Ramos (cell line): Measurements from ENCODE around the gene GULP1.
"Not testable (repeated sequence)": the region's sequence is repeated elsewhere in the genome, so short reads cannot be mapped to it uniquely, and the experiment has no call there.

Experiments used
- in situ Hi-C: fragments of 300-500 bp; cut with MboI; formaldehyde crosslinking; loops from one replicate; pipeline ENCODE4 v1.14.3; 2022; ENCODE audit warnings: low sequenced_read_pairs; ENCODE audit not compliant: unreplicated experiment

Gene GULP1

DNA sequence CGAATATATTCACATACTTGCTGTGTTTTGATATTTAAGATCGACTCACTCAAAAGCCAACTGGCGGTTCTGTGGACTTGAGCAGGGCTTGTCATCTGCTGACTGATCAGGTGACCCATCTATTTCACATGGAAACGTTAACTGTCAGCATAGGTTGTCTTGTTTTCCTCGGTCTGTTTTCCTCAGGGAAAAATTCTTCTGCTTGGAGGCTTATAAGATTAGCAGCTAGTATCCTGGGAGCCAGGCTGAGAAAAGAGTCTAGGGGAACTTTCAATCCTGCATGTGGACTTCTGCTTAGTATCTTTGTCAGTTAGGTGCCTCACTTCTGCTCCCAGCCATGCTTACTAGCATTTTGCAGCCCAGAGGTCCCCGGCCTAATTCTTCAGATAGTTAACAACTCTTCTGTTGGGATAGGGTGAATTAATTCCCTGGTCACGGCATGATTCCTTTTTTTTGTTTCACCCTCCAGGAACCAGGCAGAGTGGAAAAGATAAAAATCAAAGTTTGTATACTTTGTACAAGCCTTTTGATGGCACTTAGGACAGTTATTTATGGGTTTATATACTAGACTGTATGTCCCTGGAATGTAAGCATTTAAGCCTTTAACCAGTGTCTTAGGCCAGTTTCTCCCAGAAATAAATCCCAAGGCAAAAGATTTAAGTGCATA lies 226.0 kb downstream of the GULP1 start:
- in situ Hi-C loops = loop anchor here (25.0 kb wide), 1 partner anchor 895 kb away; no protein-coding TSS in a partner anchor

GRCh38 chr2:188518381-188518780 lies 226.7 kb downstream of the GULP1 start:
- in situ Hi-C loops = loop anchor here (25.0 kb wide), 1 partner anchor 894 kb away; no protein-coding TSS in a partner anchor

- in situ Hi-C loops = loop anchor here (25.0 kb wide), 1 partner anchor 893 kb away; no protein-coding TSS in a partner anchor
Measured at GRCh38 chr2:188519136-188519535, 227.5 kb downstream of the GULP1 start.

GRCh38 chr2:188522517-188522916 lies 230.8 kb downstream of the GULP1 start:
- in situ Hi-C loops = loop anchor here (25.0 kb wide), 1 partner anchor 890 kb away; no protein-coding TSS in a partner anchor

GRCh38 chr2:188523919-188524318 lies 232.2 kb downstream of the GULP1 start:
- in situ Hi-C loops = loop anchor here (25.0 kb wide), 1 partner anchor 888 kb away; no protein-coding TSS in a partner anchor

GRCh38 chr2:188524519-188525113 lies 232.9 kb downstream of the GULP1 start:
- in situ Hi-C loops = loop anchor here (25.0 kb wide), 1 partner anchor 888 kb away; no protein-coding TSS in a partner anchor

DNA sequence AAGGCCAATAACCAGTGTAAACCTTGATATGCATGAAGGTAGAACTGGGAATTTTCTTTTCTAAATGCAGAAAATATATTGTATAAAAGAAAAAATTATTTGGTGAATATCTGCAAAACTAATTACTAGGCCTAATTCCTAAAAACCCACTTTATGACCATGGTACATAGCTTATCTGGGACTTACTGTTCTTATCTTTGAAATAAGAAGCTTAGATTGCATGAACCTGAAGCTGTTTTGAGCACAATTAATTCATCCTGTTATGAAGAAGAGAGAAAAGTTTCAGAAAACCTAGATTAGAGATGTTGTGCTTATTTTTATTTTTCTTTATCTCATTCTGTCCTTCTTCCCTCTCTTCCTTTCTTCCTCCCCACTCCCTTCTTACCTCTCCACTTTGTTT lies 235.0 kb downstream of the GULP1 start:
- in situ Hi-C loops = no loop called here

DNA sequence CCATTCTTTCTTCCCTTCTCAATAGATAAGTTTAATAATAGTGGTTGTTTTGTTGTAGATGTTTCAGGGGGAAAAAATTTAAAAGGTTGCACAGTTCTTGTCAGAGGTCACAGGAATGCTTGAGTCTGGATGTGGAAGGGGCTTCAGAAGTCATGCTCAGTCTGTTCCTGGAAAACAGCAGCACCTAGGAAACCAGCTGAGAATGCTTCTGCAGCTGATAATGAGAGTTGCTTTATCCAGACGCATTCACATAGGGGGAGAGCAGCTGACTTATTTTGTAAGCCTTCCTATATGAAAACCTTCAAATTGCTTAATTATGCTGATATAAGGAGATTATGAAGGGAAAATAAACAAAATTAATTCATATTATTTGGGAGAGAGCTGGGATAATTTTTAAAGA lies 235.5 kb downstream of the GULP1 start:
- in situ Hi-C loops = no loop called here

DNA sequence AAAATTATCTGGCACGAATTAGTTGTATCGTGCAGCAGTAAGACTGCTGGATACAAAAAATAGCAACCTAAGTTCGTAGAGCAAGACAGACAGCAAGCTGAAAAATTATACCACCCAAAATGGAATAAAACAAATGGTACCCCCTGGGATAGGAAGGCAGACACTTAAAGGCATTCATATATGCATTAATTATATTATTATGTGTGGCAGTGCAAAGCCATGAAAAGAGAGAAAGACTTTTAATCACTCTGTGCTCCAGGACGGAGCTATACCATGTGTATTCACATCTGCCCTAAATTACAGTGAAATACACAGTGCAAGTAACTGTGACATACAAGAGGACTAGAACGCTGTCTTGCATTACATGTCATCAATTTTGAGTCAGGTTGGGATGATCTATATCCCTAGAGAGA lies 235.9 kb downstream of the GULP1 start:
- in situ Hi-C loops = no loop called here

- in situ Hi-C loops = no loop called here
Measured at GRCh38 chr2:188529710-188530109, 238.0 kb downstream of the GULP1 start.

- in situ Hi-C loops = no loop called here
Measured at GRCh38 chr2:188534875-188535274, 243.2 kb downstream of the GULP1 start.

DNA sequence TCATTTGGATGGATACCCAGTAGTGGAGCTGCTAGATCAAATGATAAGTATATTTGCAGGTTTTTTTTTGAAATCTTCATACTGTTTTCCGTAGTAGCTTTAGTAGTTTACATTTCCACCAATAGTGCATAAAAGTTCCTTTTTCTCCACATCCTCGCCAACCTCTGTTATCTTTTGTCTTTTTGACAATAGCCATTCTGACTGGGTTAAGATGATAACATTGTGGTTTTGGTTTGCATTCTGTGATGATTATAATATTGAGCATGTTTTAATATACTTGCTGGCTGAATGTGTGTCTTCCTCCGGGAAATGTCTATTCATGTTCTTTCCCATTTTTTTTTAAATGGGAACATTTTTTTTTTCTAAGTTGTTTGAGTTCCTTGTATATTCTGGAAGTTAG lies 260.0 kb downstream of the GULP1 start:
- in situ Hi-C loops = no loop called here

DNA sequence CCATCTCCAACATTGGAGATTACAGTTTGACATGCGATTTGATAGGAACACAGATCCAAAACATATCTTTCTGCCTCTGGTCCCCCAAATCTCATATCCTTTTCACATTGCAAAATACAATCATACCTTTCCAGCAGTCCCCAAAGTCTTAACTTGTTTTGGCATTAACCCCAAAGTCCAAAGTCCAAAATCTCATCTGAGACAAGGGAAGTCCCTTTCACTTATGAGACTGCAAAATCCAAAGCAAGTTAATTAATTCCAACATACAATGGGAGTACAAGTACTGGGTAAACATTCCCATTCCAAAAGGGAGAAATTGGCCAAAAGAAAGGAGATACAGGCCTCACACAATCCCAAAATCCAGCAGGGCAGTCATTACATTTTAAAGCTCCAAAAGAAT lies 265.4 kb downstream of the GULP1 start:
- in situ Hi-C loops = no loop called here

- in situ Hi-C loops = not testable (repeated sequence)
Measured at GRCh38 chr2:188559455-188559854, 267.8 kb downstream of the GULP1 start.

DNA sequence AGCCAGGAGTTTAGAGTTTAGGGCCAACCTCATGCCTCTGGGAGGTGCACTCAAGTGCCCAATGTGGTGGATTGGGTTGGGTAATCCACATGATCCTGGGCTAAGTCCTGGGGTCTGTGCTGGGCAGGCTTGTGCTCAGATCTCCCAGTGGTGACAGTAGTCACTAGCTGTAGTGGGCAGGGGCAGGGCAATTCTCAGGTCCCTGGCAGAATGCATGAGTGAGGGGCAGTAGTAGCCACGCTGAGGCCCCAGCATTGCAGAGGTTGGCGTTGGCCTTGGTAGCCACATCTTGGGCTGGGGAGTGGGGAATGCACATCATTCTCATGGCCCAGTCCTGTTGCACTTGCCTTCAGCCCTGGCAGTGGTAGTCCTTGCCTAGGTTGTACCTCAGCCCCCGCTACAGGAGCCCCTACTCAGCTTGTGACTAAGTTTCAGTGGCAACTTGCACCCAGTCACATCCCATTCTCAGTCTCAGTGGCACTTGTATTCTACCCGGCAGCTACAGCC lies 269.9 kb downstream of the GULP1 start:
- in situ Hi-C loops = no loop called here

DNA sequence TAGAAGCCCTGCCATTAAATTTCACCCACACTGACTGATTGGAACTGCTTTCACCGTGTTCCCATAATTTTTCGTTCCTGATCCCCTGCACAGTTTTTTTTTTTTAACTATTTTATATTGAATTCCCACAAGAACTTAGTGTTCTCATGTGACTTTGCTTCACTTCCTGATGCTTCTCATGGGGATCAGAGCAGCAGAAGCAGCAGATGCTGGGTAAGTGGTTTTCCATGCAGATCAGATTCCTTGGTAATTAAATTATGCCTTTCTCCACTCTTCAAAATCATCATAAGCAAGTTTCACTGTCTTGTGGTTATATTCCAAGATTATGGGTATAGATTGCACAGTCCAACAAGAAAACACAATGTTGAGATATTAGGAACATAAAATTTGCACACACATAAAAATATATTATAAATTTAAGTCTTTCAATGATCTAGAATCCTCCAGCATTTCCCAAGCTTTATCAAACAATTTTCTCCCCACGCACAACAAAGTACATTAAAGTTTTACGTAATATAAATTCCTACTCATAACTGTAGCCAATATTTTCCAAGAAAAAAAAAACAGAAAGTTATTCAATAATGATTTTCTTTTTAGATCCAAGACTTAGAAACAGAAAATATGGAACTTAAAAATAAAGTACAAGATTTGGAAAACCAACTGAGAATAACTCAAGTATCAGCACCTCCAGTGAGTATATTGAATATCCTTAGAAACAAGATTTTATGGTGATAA lies 277.9 kb downstream of the GULP1 start:
- in situ Hi-C loops = no loop called here

DNA sequence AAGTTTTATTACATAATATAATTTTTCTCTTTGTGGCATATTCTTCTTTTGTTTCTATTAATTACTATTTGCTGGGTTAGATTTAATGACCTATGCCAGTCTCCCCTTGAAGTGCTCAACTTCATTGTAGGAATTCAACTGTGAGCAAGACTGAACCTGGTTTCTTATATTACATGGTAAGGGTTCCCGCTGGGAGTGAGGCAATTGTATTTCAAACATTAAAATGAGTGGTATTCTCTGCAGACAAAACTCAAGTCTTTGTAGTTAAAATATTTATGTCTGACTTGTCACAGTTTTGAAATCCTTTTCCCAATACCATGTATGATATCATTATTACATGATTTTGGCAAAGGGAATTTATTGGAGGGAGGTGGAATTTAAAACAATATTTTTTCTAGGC lies 278.7 kb downstream of the GULP1 start:
- in situ Hi-C loops = no loop called here

GRCh38 chr2:188571543-188572303 lies 280.0 kb downstream of the GULP1 start:
- in situ Hi-C loops = no loop called here

- in situ Hi-C loops = no loop called here
Measured at GRCh38 chr2:188572592-188572991, 280.9 kb downstream of the GULP1 start.

DNA sequence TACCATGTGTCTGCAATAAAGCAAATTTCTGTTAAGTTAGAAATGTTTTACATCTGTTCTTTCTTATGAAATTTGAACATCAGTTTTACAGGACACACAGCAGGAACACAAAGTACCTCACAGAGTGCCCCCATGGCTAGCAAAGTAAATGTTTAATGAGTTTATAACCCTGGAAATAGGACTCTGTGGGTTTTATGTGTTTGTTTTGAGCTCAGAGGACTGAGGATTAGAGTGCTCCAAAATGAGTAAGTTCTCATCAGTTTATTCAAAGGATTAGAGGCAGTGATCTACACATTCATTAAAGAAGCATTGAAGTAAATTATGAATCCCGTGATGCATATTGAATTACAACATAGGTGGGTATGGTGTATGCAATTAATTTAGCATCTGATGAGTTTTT lies 281.8 kb downstream of the GULP1 start:
- in situ Hi-C loops = no loop called here
